Putamen (tissue), 1 donor: ENCODE results near the gene PDK2.
A peak's percentile ranks its signal among the peaks of the same experiment; 100 is the strongest.

ENCODE experiments used
- DNase-seq: peaks from one replicate; pipeline ENCODE4 v3.0.0-alpha.2; 2016; ENCODE audit warnings: low spot score

The PDK2 gene

GRCh38 chr17:50094753-50095619, at the start of gene PDK2:
Gene PDK2, plus strand, starts transcription at chr17:50095351. Its CDS starts 85 bp downstream, at chr17:50095436.
- peak; percentile 97 for DNase-seq

GRCh38 chr17:50046179-50046578, 49.0 kb upstream of the PDK2 start:
- no peak for DNase-seq

- no peak for DNase-seq
Observed at GRCh38 chr17:50046667-50047066, 48.5 kb upstream of the PDK2 start.

GRCh38 chr17:50047083-50047482, 48.1 kb upstream of the PDK2 start:
- DNase-seq: no peak

GRCh38 chr17:50047488-50048126, 47.5 kb upstream of the PDK2 start:
- DNase-seq: no peak

GRCh38 chr17:50048146-50048720, 46.9 kb upstream of the PDK2 start:
- no peak for DNase-seq

DNA sequence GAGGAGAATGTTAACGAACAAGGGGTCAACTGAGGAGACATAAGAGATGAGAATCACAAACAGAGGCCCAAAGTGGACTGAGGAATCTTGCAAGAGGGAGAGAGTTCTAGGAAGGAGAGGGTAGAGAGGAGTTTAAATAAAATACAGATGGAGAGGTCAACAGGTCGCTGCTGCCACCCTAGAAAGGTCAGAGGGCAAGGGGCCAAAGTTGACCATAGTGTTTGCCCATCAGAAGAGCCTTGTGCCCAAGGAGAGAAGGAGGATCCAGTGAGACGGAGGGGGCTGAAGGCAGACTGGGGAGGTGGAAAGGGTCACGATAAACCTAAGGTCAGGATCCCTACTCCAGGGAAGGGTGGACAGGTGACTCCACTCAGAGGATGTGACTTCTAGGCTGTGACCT, 46.2 kb upstream of the PDK2 start:
- no peak for DNase-seq

DNA sequence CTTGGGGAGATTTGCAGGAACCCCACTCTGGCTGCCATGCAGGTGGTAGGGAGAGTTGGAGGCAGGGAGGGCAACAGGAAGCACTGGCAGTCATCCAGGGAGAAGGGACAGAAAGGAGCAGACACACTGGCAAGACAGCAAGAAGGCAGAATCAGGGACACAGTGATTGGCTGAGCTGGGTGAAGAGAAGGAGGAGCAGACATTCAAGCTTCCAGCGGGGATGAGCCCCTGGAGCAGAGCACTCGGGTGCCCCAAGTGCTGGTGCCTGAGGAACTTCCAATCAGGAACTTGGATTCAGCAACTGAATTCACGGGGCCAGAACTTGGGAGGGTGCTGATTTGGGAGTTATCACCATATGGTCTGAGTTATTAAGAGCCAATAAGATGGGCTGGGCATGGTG, 45.5 kb upstream of the PDK2 start:
- DNase-seq: no peak

GRCh38 chr17:50050431-50051032, 44.6 kb upstream of the PDK2 start:
- DNase-seq: no peak

- no peak for DNase-seq
Observed at GRCh38 chr17:50051082-50051576, 44.0 kb upstream of the PDK2 start.

DNA sequence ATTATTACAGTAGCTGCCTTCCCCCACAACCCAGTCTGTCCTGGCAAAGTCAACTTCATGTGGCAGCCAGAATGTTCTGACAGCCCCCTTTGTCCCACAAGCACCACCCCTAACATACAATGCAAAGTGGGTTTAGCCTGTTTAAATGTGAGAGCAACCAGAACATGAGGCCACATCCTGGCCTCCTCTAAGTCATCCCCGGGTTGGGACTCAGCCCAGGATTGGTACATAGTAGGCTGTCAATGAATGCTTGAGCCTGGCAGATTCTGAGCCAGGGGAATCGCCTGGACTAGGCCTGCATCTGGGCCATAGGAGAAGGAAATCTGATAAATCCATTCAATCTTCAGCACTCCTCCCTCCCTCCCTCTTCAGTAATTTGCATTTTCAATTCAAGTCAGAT, 43.5 kb upstream of the PDK2 start:
- no peak for DNase-seq

DNA sequence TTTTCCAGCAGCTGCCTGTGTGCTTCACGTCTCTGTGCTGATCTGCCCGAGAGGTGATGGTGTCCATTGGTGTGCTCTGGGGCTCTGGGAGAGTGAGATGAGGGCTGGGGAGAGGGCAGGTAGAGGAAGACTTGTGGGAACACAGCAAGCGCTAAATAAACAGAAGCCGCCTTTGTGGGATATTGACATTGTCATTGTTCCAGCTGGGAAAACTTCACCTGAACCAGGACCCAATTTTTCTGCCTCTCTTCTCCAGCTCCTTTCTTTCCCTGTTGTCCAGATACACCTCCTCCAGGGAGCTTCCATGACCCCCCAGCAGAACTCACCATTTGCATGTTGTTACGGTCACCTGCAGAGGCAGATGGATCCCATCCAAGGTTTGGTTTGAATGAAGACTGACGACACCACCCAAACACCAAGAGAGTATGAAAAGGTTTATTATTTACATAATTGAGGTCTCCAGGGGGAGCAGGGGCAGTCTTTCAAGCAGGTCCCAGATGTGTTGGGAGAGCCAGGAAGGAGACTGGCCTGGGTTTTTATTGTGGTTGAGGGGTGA, 42.8 kb upstream of the PDK2 start:
- no peak for DNase-seq

- no peak for DNase-seq
Observed at GRCh38 chr17:50052822-50053653, 42.1 kb upstream of the PDK2 start.

DNA sequence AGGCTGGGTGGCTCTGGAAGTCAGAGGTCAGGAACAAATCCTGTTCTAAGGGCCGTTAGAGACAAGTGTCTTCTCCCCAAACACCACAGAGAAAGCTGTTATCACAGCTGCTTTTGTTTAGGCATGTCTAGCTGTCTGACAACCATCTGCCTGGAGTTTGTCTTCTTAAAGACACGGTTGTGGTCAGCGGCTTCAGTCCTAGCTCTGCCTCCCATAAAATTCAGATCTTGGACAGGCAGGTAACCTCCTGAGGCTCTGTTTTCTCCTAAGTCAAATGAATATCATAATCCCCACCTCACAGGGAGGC, 41.5 kb upstream of the PDK2 start:
- DNase-seq: no peak

DNA sequence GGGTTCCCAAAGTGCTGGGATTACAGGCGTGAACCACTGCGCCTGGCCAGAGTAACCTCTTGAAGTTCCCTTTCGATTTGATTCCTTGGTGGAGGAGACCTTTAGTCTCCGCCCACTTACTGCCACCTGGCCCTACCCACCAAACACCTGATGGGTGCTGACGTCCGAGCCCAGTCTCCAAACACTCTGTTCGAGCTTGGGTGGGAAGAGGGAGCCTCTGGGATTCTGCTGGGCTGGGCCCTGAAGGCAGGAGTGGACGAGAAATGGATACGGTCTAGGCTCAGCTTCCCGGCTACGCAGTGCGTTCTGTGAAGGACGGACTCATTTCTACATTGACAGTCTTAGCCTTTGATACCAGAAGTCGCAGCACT, 40.1 kb upstream of the PDK2 start:
- no peak for DNase-seq

- DNase-seq: peak; percentile 75
Observed at GRCh38 chr17:50055426-50056216, 39.5 kb upstream of the PDK2 start, which contains the start of gene ITGA3. Gene ITGA3, plus strand, starts transcription at chr17:50056110. Its CDS starts 330 bp downstream, at chr17:50056440.

DNA sequence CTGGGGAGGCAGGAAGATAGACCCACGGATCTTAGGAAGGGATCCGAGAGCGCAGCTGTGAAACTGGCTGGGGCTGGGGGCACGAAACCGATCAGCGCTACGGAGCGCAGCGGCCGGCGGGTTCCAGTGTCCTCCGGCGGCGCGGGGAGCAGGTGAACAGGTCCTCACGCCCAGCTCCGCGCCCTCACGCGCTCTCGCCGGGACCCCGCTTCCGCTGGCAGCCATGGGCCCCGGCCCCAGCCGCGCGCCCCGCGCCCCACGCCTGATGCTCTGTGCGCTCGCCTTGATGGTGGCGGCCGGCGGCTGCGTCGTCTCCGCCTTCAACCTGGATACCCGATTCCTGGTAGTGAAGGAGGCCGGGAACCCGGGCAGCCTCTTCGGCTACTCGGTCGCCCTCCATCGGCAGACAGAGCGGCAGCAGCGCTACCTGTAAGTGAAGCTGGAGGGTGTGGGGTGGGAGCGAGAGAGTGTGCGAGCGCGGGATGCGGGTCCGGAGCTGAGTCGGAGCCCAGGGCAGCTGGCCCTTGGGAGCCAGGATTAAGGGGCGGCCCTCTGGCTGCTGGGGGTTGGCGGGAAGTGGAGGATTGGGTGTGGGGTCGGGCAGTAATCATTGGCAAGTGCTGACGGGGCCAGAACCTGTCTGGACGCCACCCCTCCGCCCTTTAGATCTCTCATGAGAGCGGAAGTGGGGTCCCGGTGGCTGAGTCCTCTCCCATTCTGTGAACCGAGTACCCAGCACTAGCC, 38.8 kb upstream of the PDK2 start:
- peak; percentile 45 for DNase-seq

- no peak for DNase-seq
Observed at GRCh38 chr17:50056961-50057330, 38.2 kb upstream of the PDK2 start.

DNA sequence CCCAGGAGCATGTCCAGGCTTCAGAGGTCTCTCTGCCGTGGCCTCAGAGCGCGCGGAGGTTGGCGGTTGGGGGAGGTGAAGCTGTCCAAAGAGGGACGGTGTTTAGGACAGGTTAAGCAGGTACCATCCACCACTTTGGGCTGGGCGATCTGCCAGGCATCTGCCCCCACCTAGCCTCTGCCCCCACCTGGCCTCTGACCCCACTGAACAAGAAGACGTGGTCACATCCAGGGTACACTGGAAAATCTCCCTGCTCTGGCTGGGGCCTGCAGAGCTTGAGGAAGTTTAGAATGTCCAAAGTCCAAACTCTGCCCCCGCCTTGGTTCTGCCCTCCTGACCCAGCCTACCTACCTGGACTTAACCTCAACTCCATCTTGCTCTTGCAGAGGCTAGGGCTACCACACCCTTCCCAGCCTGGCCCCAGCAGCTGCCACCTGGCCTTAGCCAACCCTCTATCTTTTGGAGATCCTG, 37.6 kb upstream of the PDK2 start:
- DNase-seq: no peak
